GM19238 (cell line): ENCODE measurements around the gene TAF4.

Source experiments
- DNase-seq: peaks from one replicate; pipeline ENCODE4 v3.0.0; 2011; ENCODE audit warnings: low spot score; ENCODE audit not compliant: insufficient read length

Gene TAF4

GRCh38 chr20:62022575-62023139 is 43.0 kb downstream of the TAF4 start:
- no peak for DNase-seq

GRCh38 chr20:62021793-62022385 is 43.8 kb downstream of the TAF4 start:
- DNase-seq: no peak

DNA sequence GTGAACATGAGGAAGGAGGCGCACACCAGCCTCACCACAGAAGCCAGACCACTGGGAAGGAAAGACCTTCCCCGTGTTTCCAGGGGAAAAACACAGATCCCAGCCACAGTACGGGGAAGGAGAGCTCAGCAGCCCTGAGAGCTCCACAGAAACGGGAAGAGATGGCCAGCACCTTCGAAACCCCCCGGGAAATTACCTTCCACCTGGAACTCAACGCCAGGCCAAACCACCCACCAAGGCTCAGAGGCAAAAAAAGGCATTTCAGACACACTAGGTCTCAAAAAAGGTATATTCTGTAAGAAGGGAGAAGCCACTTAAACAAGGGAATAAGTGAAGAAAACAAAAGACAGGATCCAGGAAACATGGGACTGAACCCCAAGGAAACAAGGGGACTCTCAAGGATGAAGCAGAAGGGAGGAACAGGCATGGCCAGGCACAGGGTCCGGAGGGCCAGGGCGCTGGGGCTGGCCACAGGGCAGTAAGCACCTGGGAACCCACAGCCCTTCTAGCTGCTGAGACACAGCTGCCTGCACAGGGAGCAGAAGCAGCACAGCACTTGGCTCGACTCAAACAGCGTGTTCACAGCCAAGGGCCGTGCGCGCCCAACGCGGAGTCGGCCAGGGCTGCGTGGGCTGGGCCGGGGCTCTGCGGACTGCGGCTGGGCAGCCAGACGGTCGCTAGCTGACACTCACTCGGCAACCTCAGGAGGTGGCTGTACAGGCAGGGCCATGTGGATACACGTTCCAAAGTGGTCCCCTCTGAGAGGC is 44.6 kb downstream of the TAF4 start:
- no peak for DNase-seq

DNA sequence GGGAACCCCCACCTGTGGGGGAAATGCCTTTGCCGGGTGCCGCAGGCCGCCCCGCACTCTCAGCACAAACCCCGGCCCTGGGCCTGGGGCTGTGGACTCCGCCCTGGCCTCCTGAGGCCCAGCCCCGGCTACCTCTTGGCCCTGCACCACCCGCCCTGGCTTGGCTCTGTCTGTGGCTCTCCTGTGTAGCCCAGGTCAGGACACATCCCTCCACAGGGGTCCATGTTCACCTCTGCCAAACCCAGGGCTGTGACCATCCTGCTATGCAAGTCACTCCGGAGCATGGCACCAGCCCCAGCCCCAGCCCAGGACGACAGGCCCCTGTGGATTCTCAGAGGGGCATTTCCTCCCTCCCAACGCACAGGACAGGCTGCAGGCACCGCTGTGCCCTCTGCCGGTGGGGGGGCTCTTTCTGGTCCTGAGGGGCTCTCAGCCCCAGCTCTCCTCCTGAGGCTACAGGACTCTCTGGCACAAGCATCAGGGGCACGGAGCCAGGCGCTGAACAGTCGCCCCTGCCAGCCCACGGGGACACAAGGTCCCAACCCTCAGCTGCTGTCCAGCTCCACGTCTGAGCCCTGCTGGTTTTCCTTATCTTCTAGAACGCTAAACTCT is 45.7 kb downstream of the TAF4 start:
- no peak for DNase-seq

DNA sequence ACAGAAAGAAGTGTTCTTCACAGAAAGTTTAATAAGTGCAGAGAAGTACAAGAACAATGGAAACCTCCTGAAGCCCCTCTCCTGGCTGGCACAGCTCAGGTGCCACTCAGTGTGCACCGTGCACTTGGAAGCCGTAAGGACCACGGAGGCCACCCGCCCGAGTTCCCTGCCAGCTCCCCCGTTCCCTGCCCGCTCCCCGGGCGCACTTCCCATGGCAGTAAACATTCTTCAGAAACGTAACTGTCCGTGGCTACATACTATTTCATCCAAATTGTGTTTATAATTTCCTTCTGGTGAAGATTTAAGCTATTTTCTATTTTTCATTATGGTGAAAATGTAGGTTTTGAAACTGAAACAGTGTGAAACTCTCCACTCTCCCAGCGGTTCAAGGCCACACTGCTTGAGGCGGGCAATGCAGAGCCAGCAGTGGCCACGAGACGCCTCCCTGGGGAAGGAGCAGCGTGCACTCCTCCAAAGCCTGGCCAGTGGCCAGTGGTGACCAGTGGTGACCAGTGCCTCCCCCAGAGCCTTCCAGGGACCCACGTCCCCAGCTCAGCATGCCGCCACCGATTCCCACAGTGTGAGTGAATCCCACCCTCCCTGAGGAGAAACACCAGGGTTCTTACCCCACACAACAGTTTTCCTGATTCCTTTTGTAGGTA is 46.4 kb downstream of the TAF4 start:
- DNase-seq: no peak

- no peak for DNase-seq
Observed at GRCh38 chr20:62018437-62019143, 47.1 kb downstream of the TAF4 start.

- no peak for DNase-seq
Observed at GRCh38 chr20:62015540-62016288, 50.0 kb downstream of the TAF4 start.

- DNase-seq: no peak
Observed at GRCh38 chr20:62014889-62015537, 50.7 kb downstream of the TAF4 start.

GRCh38 chr20:62014488-62014775 is 51.2 kb downstream of the TAF4 start:
- DNase-seq: no peak

- DNase-seq: no peak
Observed at GRCh38 chr20:62012631-62013030, 53.0 kb downstream of the TAF4 start.

DNA sequence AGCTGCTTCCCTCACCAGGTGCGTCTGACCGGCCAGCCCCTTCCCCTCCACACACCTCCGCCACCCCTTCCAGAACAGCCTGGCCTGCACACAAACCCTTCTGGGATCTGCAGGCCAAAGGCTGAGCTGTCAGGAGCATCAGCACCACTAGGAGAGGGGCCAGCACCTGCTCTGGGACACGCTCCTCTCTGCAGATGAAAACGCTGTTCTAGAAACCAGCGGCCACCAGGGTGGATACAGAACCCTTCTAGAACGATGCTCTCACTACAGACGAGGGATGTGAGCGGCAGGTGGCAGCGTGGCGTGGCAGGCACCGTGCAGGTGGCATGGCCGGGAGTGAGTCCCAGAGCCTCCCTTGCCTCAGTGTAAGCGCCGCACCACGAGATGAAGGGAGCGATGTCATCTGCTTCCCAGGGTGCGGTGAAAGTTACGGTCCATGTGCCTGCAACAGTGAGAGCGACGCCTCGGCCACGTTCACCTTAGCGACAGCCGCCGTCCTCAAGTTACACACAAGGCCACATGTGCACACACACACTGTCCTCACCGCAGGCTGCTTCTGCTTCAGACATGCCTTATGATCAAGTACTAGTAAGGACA is 53.6 kb downstream of the TAF4 start:
- no peak for DNase-seq

GRCh38 chr20:62011403-62011790 is 54.3 kb downstream of the TAF4 start:
- no peak for DNase-seq

DNA sequence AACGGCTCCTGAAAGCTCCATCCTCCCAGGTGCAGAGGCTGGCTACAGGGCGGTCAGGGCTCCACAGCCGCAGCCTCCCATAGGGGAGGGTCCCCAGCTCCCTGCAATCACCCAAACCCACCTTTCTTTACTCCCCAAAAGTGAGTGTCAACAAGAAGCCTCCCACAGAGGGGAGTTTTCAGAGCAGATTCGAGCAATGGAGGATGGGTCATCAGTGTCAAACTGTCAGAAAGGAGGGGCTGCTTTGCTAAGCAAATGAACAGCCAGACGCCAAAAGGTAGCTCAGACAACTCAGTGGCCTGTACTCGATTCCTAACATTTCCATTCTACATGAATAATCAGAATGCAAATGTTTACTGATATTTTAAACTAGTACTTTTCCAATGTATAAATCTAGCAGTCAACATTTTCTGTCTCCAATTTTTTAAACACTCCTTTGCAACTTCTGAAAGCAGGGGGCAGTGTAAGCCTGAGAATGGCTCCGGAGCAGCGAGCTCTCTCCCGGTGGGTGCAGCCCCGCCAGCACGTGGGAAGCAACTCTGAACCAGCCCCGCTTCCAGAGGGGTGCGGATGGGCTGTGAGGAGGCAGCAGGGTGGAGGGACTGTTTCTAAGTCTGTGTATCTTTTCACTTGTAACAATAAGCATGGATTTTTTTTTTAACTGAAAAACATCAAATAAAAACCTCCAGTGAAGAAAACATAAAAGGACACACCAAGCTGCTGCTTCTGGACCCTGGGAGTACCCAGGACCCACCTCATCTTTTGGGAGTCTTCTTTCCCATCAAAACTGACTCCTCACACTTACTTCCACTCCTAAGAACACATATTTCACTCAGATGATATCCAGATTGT is 54.9 kb downstream of the TAF4 start:
- DNase-seq: peak; percentile 56

GRCh38 chr20:62009869-62010445 is 55.7 kb downstream of the TAF4 start:
- DNase-seq: no peak

GRCh38 chr20:62009322-62009721 is 56.4 kb downstream of the TAF4 start:
- no peak for DNase-seq

DNA sequence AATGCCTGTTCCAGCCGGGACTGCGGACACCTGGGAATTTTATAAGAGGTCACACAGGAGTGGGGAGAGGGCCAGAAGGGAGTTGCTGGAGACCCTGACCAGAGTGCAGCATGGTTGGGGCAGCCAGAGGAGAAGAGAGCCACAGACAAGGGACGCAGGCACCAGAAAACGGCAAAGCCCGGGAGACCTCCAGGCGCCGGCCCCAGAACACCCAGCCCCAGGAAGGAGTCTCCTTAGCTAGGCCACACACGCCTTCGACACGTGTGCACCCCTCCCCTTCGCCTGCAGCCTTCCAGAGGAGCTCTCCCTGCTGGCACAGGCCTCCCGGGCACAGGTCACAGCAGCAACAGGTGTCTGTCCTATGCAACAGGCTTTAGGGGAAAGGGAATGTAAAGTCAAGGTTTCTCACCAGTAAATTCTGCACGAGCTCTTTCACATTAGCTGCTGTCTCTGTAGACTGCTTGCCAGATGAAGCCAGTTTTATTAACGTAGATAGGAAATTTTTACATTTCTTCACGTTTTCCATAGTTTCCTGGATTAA is 57.0 kb downstream of the TAF4 start:
- no peak for DNase-seq

- no peak for DNase-seq
Observed at GRCh38 chr20:62007127-62007647, 58.5 kb downstream of the TAF4 start.

- no peak for DNase-seq
Observed at GRCh38 chr20:62006482-62006881, 59.2 kb downstream of the TAF4 start.
